VCaP (cell line): ENCODE data around the gene SNAI3.

Source experiments
- H3K27ac ChIP-seq: fragments of 450-650 bp; 2 replicates; pipeline ENCODE4 v1.5.1; 2017
- TF ChIP-seq, protein P1 (sequence below): fragments of 450-650 bp; conservative IDR thresholded peaks from 2 replicates; pipeline ENCODE4 v1.5.1; 2017; ENCODE audit warnings: mild to moderate bottlenecking, moderate library complexity

The SNAI3 gene

DNA sequence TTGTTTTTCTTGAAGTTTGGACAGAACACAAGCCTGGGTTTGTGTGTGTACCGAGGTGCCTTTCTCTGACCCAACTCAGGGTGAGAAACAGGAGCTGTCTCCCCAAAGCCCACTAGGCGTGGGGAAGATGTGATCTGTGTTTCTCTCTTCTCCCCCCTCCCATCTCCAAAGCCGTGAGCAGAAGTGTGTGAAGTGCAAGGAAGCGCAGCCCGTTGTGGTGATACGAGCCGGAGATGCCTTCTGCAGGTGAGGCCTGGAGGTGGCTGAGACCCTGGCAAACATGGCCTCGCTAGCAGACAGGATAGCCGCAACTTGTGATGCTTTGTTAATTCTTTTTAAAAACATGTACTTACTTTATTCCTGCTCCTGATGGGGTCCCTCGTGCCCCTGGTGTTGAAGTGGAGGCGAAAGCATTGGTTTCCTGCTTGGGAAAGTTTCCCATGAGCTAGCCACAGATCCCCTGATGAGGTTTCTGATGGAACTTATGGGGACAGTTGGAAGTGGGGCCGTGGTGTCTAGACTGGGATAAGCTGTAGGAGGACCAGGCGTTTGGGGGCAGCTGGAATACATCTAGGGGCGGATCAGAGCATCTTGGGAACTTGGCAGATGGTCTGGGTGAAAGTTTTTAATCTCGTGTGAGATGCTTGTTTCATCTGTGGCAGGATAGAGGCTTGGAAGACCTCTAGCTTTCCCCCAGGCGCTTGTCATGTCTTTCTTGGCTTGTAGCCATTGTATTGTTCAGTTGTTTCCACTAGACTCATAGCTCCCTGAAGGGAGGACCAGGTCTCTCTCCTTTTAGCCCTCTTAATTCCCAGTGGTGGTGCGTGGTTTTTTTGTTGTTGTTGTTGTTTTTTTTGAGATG lies 20.9 kb upstream of the SNAI3 start:
- H3K27ac ChIP-seq, result peak overlapping the region; percentile 41; the same call in 1 of the 2 replicates
- TF ChIP-seq, protein P1, sequence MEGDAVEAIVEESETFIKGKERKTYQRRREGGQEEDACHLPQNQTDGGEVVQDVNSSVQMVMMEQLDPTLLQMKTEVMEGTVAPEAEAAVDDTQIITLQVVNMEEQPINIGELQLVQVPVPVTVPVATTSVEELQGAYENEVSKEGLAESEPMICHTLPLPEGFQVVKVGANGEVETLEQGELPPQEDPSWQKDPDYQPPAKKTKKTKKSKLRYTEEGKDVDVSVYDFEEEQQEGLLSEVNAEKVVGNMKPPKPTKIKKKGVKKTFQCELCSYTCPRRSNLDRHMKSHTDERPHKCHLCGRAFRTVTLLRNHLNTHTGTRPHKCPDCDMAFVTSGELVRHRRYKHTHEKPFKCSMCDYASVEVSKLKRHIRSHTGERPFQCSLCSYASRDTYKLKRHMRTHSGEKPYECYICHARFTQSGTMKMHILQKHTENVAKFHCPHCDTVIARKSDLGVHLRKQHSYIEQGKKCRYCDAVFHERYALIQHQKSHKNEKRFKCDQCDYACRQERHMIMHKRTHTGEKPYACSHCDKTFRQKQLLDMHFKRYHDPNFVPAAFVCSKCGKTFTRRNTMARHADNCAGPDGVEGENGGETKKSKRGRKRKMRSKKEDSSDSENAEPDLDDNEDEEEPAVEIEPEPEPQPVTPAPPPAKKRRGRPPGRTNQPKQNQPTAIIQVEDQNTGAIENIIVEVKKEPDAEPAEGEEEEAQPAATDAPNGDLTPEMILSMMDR, result no peak

DNA sequence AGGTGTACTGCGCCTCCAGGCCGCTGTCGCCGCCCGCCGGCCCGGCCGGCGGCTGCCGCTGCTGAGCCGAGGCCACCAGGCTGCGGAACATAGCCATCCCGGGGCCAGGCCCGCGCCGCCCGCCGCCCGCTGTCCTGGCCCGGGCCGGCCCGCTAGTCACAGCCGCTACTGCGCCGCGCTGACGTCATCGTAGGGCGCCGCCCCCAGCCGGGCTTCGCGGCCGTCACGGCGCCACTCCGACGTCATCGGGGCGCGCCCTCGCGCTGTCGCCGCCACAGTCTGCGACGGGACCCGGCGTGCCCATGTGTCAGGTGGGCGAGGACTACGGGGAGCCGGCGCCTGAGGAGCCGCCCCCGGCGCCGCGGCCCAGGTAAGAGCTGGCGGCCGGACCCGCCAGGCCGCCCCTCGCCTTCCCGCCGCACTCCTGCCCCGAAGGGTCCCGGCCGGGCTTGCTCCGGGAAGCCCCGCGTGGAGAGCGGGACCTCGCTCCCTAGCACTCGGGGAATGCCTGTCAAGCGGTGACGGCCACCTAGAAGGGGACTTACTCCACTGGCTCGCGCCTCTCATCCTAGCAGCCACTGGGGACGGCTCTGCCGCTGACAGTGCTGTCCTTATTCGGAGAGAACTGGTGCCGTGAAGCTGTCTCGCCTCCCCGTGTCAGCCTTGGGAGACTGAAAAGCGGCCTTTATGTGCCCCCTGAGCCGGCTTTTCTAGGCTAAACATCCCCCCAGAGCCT lies 20.1 kb upstream of the SNAI3 start, which contains the start of the genes CTU2 and RNF166:
TSS of gene CTU2 (plus strand) at position 275 of the 736 bp plus-strand sequence. CDS start at position 303, 28 bp downstream.
TSS of gene RNF166 (minus strand) at position 180 of the 736 bp plus-strand sequence. CDS start at position 97, 83 bp downstream.
- peak within 1 kb of the TSS; percentile 41; the same call in 1 of the 2 replicates for H3K27ac ChIP-seq
- TF ChIP-seq, protein P1, result no peak

DNA sequence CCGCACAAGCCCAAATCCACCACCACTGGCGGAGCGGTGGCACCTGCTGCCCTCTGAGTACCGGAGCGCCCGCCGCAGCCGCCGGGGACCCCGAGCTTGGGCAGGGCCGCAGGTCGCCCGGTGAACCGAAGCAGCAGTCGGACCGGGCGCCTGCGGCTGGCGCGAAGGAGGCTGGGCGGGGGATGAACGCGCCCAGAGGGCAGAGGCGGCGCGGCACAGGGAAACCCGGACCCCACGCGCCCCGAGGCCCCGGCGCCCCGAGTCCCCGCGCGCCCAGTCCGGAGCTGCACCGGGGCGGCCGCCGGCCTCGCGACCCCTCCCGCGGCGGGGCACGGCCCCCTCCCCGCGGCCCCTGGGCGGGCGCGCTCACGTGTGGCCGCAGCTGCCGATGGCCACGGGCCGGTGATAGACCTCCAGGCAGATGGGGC lies 19.5 kb upstream of the SNAI3 start:
- TF ChIP-seq, protein P1, result no peak
- peak overlapping the region; percentile 41; the same call in 1 of the 2 replicates for H3K27ac ChIP-seq

DNA sequence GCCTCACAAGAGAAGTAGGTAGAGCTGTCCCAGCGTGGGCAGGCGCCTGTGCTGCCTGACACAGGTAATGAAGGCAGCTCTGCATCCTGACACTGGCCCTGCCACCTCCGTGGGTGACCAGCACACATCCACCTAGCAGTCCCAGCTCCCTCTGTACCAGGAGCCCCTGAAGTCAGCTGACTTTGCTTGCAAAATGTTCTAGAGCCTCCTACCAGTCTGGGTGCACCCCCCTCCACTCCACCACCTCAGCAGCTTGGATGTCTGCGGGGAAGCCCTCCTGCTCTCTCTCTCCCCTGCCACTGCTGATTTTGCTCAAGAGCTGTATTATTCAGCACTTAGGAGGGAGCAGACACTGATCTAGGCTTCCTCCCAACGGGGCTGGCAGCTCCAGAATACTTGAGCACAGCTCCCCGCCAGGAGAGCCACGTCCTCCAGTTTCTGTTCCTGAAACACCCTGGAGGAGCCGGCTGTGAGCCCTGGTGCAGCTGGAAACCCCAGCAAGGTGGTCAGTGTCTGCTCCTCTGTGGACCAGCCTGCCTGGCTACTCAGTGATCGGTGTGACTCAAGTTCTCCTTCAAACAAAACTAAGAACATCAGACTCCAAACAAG lies 18.9 kb upstream of the SNAI3 start:
- TF ChIP-seq, protein P1, result no peak
- peak overlapping the region; percentile 41; the same call in 1 of the 2 replicates for H3K27ac ChIP-seq

DNA sequence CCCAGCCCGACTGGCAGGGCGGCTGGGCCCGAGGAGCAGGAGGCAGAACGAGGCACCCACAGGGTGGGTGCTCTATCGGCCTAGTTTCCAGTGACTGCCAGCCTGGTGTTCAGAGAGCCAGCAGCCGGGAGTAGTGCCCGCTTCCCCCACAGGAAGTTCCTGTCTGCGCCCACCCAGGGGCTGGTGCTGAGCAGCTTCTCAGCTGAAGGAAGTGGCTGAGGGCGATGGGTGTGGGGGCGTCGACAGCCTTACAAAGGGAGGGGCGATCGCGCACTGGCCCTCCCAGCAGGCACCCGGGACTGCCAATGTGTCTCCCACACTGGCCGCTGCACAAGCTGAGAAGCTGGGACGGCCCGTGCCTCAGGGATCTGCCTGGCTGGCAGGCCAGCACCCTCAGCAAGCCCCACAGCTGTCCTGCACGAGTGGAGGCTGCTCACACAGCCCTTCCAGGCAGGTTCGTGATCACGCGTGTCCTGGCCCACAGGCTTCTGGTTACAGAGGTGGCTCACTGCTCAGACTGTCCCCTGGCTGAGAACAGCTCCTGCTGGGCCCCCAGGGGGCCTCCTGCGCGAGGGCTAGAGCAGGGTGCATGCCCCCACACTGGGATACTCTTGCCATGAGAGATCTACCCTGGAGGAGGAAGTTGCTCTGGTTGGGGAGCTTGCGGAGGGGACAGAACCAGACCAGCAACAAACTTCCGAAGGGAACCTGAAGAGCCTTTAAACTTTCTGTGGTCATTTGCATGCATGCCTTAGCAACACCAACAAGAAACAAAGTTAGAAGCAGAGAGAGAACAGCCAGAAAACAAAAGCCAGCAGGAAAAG lies 17.4 kb upstream of the SNAI3 start:
- no peak overlapping the region for H3K27ac ChIP-seq
- TF ChIP-seq, protein P1, result no peak

DNA sequence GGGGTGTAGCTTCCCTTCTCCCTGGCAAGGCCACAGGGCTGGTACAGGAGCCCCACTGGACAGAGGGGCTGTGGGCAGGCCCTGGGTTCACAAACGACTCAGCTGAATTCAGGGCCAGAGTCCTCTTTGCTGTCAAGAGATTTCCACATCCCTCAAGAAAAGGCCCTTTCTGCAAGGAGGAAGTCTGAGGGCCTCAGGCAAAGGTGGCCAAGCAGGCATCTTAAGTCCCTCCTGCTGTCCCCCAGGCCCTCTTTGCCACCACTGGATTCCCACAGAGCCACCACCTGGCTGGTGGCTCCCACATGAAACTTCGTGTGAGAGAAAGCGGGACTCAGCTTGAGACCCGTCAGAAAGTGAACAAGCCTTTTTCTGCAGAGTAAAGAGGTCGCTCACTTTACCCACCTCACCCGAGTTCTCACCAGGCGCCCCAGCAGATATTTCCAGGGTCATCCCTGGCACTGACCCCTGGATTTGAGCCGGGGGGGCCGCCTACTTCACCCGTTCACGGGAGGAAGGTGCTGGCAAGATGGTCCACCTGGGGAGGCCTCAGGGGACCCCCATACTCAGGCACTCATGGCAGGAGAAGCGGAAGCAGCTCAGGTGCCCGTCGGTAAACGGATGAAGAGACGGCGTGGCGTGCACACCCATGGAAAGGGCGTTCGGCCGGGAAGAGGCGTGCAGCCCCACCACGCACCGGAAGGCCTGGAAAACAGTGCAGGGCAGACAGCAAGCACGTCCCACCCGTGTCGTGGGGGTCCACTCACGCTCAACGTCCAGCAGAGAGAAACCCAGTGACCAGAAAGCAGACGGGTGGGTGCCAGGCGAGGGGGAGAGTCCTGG lies 16.3 kb upstream of the SNAI3 start:
- TF ChIP-seq, protein P1, result no peak
- no peak overlapping the region for H3K27ac ChIP-seq
